Measurements from ENCODE around the gene LRPPRC. TPM values are rescaled to one million over a fixed set of nuclear protein-coding genes. Genes with fewer than 3 reads are reported as not detected.

The LRPPRC gene
- total and polyA plus RNA-seq, 2 experiments from 2014 or later: 27.7 to 38.0 TPM

DNA sequence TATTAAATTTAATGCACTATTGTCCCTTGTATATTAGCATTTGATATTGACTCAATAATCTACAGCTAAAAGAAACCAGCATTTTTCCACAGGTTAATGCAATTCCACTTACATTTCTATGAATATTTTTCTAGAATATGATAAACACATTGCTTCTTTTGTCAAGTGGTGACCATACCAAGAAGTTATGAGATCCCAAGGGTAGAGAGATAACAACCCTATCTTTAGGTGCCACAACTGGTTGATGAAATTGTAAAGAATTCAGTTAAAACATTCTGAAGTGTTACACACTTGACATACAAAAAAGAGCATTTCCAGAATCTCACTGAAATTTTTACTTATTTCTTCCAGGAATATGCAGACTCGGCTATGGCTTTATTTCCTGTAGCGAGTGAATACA is 101.0 kb downstream of the LRPPRC start:
- Histone ChIP-seq H3F3A (ENCODE audit: insufficient read depth) (peaks cover 10% of the 10 kb centered on the region; the same call in 1 of the 2 replicates), H3K4me2 (ENCODE audit: unreplicated experiment) (no peak overlapping the region), H4K20me1 (ENCODE audit: insufficient read depth) (no peaks in the 10 kb centered on the region), H3K27me3 (replicated peaks; ENCODE audit: insufficient read depth) (no peaks in the 10 kb centered on the region), H3K4me3 (no peak overlapping the region), H3K9ac (no peak overlapping the region), H3K4me1 (ENCODE audit: insufficient read depth) (no peaks in the 10 kb centered on the region), H3K9me3 (ENCODE audit: low read depth) (no peaks in the 10 kb centered on the region), H3K36me3 (ENCODE audit: low read depth) (peaks cover 61% of the 10 kb centered on the region), H3K27ac (no peak overlapping the region), H3K9me2 (ENCODE audit: insufficient read depth) (no peaks in the 10 kb centered on the region), H3K79me2 (ENCODE audit: insufficient read depth) (no peaks in the 10 kb centered on the region), H2AFZ (no peak overlapping the region)
- in situ Hi-C loops (cut with MboI): no loop called here
- TF ChIP-seq EZH2phosphoT487 (IDR thresholded peaks at IDR 0.05; ENCODE audit: insufficient read depth, low read depth) (no peak), EZH2 (IDR thresholded peaks at IDR 0.05; ENCODE audit: insufficient read depth, poor library complexity, severe bottlenecking) (no peak)
- DNase-seq: no peak
- 98 to 100% methylated on average over 2 of the region's 2 CpGs for WGBS, 2 experiments (ENCODE audit: low coverage in 1 of 2, low lambda C conversion rate in 2 of 2, missing lambda C conversion rate in 2 of 2)

DNA sequence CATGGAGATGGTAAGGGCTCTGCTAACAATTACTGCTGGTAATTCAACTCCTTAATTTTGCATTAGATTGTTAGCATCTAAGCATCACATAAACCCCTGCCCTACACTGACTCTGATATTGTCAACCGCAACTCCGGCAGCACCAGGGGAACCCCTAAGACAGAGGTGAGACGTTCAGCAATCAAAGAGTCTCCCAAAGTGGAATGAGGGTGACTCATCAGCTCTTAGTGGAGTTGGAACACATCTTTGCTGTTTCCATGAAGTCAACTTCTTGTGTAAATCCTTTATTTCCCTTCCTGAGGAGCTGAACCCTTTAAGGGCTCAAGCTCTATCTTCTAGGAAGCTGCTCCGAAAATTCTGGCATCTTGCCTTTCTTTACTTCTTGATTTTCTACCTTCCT is 104.9 kb downstream of the LRPPRC start:
- Histone ChIP-seq H3K4me2 (ENCODE audit: unreplicated experiment) (no peak overlapping the region), H3K9me3 (ENCODE audit: low read depth) (no peaks in the 10 kb centered on the region), H3K27ac (no peak overlapping the region), H3K4me3 (no peak overlapping the region), H3K27me3 (replicated peaks; ENCODE audit: insufficient read depth) (no peaks in the 10 kb centered on the region), H2AFZ (no peak overlapping the region), H3K79me2 (ENCODE audit: insufficient read depth) (no peaks in the 10 kb centered on the region), H3K4me1 (ENCODE audit: insufficient read depth) (no peaks in the 10 kb centered on the region), H3K9ac (no peak overlapping the region), H3K9me2 (ENCODE audit: insufficient read depth) (no peaks in the 10 kb centered on the region), H3K36me3 (ENCODE audit: low read depth) (peaks cover 63% of the 10 kb centered on the region), H3F3A (ENCODE audit: insufficient read depth) (peaks cover 10% of the 10 kb centered on the region; the same call in 1 of the 2 replicates), H4K20me1 (ENCODE audit: insufficient read depth) (no peaks in the 10 kb centered on the region)
- TF ChIP-seq EZH2 (IDR thresholded peaks at IDR 0.05; ENCODE audit: insufficient read depth, poor library complexity, severe bottlenecking) (no peak), EZH2phosphoT487 (IDR thresholded peaks at IDR 0.05; ENCODE audit: insufficient read depth, low read depth) (no peak)
- in situ Hi-C loops (cut with MboI): no loop called here
- DNase-seq: peak; percentile 58
- WGBS, 2 experiments (ENCODE audit: low coverage in 1 of 2, low lambda C conversion rate in 2 of 2, missing lambda C conversion rate in 2 of 2): 79 to 80% methylated on average over 4 of the region's 4 CpGs

DNA sequence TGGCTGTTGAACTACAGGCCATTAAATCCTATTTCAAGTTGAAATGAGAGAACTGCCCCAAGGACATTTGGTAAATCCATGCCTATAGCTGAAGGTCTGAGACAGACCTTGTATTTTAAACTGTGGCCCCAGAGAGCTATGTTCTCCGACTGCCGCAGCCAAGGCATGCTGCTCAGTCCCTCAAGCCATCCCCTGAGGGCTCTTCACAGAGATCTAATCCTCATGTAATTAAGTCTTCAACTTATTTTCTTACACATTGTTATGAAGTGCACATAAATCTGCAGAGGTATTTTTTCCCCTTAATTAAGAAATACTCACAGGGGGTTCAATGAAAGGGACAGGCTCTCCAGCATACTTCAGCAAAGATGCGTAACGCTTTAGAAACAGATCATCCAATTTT is 106.4 kb downstream of the LRPPRC start:
- in situ Hi-C loops (cut with MboI): no loop called here
- H3K79me2 ChIP-seq (ENCODE audit: insufficient read depth): no peaks in the 10 kb centered on the region
- H3K36me3 ChIP-seq (ENCODE audit: low read depth): peaks cover 54% of the 10 kb centered on the region
- no peaks in the 10 kb centered on the region for H3K4me1 ChIP-seq (ENCODE audit: insufficient read depth)
- H2AFZ ChIP-seq: no peak overlapping the region
- WGBS, 2 experiments (ENCODE audit: low coverage in 1 of 2, low lambda C conversion rate in 2 of 2, missing lambda C conversion rate in 2 of 2): 96 to 98% methylated on average over 4 of the region's 4 CpGs
- no peaks in the 10 kb centered on the region for H3K9me3 ChIP-seq (ENCODE audit: low read depth)
- no peak overlapping the region for H3K9ac ChIP-seq
- no peaks in the 10 kb centered on the region for H4K20me1 ChIP-seq (ENCODE audit: insufficient read depth)
- DNase-seq: no peak
- peaks cover 10% of the 10 kb centered on the region; the same call in 1 of the 2 replicates for H3F3A ChIP-seq (ENCODE audit: insufficient read depth)
- no peak overlapping the region for H3K4me3 ChIP-seq
- no peak overlapping the region for H3K4me2 ChIP-seq (ENCODE audit: unreplicated experiment)
- TF ChIP-seq EZH2 (IDR thresholded peaks at IDR 0.05; ENCODE audit: insufficient read depth, poor library complexity, severe bottlenecking): no peak
- TF ChIP-seq EZH2phosphoT487 (IDR thresholded peaks at IDR 0.05; ENCODE audit: insufficient read depth, low read depth): no peak
- no peaks in the 10 kb centered on the region for H3K9me2 ChIP-seq (ENCODE audit: insufficient read depth)
- H3K27ac ChIP-seq: no peak overlapping the region
- H3K27me3 ChIP-seq (replicated peaks; ENCODE audit: insufficient read depth): no peaks in the 10 kb centered on the region

DNA sequence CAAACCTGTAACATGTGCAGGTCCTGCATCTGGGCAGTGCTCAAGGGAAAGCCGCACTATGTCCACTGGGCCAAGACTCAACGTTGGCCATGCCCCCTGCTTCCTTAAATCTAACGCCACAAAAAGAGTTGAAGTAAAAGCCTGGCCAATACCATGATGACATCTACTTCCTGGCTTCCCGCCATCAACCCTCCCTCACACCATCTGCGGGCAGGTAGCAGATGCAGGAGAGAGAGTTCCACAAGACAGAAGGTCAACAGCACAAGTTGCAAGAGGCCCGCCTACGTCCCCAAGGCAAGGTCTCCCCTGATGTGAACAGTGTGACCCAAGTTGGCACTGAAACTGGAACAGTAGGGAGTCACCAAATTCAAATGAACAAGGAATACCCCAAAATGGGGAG is 108.6 kb downstream of the LRPPRC start:
- in situ Hi-C loops (cut with MboI): no loop called here
- DNase-seq: no peak
- 90 to 95% methylated on average over 7 of the region's 7 CpGs for WGBS, 2 experiments (ENCODE audit: low coverage in 1 of 2, low lambda C conversion rate in 2 of 2, missing lambda C conversion rate in 2 of 2)
- no peak overlapping the region for H3K4me2 ChIP-seq (ENCODE audit: unreplicated experiment)
- no peak overlapping the region for H3K9ac ChIP-seq
- TF ChIP-seq EZH2 (IDR thresholded peaks at IDR 0.05; ENCODE audit: insufficient read depth, poor library complexity, severe bottlenecking): no peak
- TF ChIP-seq EZH2phosphoT487 (IDR thresholded peaks at IDR 0.05; ENCODE audit: insufficient read depth, low read depth): no peak
- no peaks in the 10 kb centered on the region for H3K9me3 ChIP-seq (ENCODE audit: low read depth)
- no peak overlapping the region for H3K4me3 ChIP-seq
- H3K27me3 ChIP-seq (replicated peaks; ENCODE audit: insufficient read depth): no peaks in the 10 kb centered on the region
- peaks cover 16% of the 10 kb centered on the region for H3F3A ChIP-seq (ENCODE audit: insufficient read depth)
- H4K20me1 ChIP-seq (ENCODE audit: insufficient read depth): no peaks in the 10 kb centered on the region
- no peak overlapping the region for H2AFZ ChIP-seq
- no peak overlapping the region for H3K27ac ChIP-seq
- no peaks in the 10 kb centered on the region for H3K4me1 ChIP-seq (ENCODE audit: insufficient read depth)
- no peaks in the 10 kb centered on the region for H3K9me2 ChIP-seq (ENCODE audit: insufficient read depth)
- no peaks in the 10 kb centered on the region for H3K79me2 ChIP-seq (ENCODE audit: insufficient read depth)
- H3K36me3 ChIP-seq (ENCODE audit: low read depth): peaks cover 34% of the 10 kb centered on the region; the same call in 1 of the 2 replicates
